Suprapubic skin (tissue), 4 donors: ENCODE data around the gene THPO. TPM values are rescaled to one million over a fixed set of nuclear protein-coding genes. Genes with fewer than 3 reads are reported as not detected.

Experiments used
- DNase-seq, 2 donors: peaks; one replicate each; pipeline ENCODE4 v3.0.0-alpha.2; 2019; ENCODE audit warnings: low spot score in 2 of 2
- H3K27ac ChIP-seq: fragments of 200-600 bp; sonication (generic); one replicate; pipeline ENCODE4 v1.5.1; 2019
- H3K27me3 ChIP-seq: fragments of 200-600 bp; sonication (generic); one replicate; pipeline ENCODE4 v1.5.1; 2019
- H3K36me3 ChIP-seq: fragments of 200-600 bp; sonication (generic); one replicate; pipeline ENCODE4 v1.5.1; 2019
- H3K4me1 ChIP-seq: fragments of 200-600 bp; sonication (generic); one replicate; pipeline ENCODE4 v1.5.1; 2019
- H3K4me3 ChIP-seq: fragments of 200-600 bp; sonication (generic); one replicate; pipeline ENCODE4 v1.5.1; 2019; ENCODE audit warnings: mild to moderate bottlenecking
- H3K9me3 ChIP-seq: fragments of 200-600 bp; sonication (generic); one replicate; pipeline ENCODE4 v1.5.1; 2019
- EP300 ChIP-seq: sonication (generic); formaldehyde crosslinking; IDR thresholded peaks from one replicate; pipeline ENCODE4 v1.6.1; 2017; ENCODE audit warnings: antibody characterized with exemption
- POLR2A ChIP-seq, 2 donors: fragments of 450-650 bp; IDR thresholded peaks; one replicate each; pipeline ENCODE4 v1.6.1; 2017; ENCODE audit warnings: antibody characterized with exemption in 2 of 2, mild to moderate bottlenecking in 2 of 2, moderate library complexity in 2 of 2
- POLR2AphosphoS5 ChIP-seq, 3 donors: sonication (generic); formaldehyde crosslinking; IDR thresholded peaks; one replicate each; pipeline ENCODE4 v1.6.1; 2017; ENCODE audit warnings: antibody characterized with exemption in 3 of 3
- WGBS: methylation state at CpG from one replicate; pipeline ENCODE4 v1.1.5; 2018; 5-methylcytosine and 5-hydroxymethylcytosine counted together
- total RNA-seq, 4 donors: library from RNA; depleted of rRNA; stranded (reverse); fragments of >200 nt; gene quantifications; one replicate each; pipeline ENCODE4 v1.1.0, GENCODE V29; 2016
- TF ChIP-seq, protein P1 (sequence below), 2 donors: fragments of 200-600 bp in 1 of 2; fragments of 450-650 bp in 1 of 2; sonication (generic) in 1 of 2; IDR thresholded peaks; one replicate each; pipeline ENCODE4 v1.5.1; 2016 to 2019; ENCODE audit warnings: antibody characterized with exemption in 2 of 2, mild to moderate bottlenecking in 1 of 2, moderate library complexity in 1 of 2

The THPO gene
- total RNA-seq, 4 donors from 2014 or later: 0.93 TPM; not detected in 3

DNA sequence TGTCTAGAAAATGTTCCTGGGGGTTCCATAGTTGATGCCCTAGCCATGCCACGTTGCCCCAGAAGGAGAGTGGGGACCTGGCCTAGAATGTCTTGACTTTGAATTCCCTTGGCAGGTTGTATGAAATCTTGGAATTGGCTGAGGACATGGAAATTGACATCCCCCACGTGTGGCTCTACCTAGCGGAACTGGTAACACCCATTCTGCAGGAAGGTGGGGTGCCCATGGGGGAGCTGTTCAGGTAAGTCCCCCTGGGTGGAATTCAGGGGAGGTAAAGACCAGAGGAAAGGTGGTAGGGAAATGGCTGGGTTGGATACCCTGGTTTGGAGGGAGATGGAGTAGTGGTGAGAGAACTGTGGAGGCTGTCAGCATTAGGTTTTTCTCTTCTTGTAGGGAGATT, 49.5 kb downstream of the THPO start:
- H3K36me3 ChIP-seq: peaks cover 100% of the 10 kb centered on the region
- TF ChIP-seq POLR2AphosphoS5 (IDR thresholded peaks at IDR 0.05) (no peak), EP300 (no peak), POLR2A (IDR thresholded peaks at IDR 0.05) (no peak)
- TF ChIP-seq, protein P1, sequence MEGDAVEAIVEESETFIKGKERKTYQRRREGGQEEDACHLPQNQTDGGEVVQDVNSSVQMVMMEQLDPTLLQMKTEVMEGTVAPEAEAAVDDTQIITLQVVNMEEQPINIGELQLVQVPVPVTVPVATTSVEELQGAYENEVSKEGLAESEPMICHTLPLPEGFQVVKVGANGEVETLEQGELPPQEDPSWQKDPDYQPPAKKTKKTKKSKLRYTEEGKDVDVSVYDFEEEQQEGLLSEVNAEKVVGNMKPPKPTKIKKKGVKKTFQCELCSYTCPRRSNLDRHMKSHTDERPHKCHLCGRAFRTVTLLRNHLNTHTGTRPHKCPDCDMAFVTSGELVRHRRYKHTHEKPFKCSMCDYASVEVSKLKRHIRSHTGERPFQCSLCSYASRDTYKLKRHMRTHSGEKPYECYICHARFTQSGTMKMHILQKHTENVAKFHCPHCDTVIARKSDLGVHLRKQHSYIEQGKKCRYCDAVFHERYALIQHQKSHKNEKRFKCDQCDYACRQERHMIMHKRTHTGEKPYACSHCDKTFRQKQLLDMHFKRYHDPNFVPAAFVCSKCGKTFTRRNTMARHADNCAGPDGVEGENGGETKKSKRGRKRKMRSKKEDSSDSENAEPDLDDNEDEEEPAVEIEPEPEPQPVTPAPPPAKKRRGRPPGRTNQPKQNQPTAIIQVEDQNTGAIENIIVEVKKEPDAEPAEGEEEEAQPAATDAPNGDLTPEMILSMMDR (IDR thresholded peaks at IDR 0.05): no peak
- H3K4me3 ChIP-seq: no peak overlapping the region
- DNase-seq: no peak
- no peaks in the 10 kb centered on the region for H3K27me3 ChIP-seq
- H3K4me1 ChIP-seq: peaks cover 11% of the 10 kb centered on the region
- H3K27ac ChIP-seq: no peak overlapping the region
- WGBS: 57% methylated on average over 3 of the region's 3 CpGs
- H3K9me3 ChIP-seq: no peaks in the 10 kb centered on the region

DNA sequence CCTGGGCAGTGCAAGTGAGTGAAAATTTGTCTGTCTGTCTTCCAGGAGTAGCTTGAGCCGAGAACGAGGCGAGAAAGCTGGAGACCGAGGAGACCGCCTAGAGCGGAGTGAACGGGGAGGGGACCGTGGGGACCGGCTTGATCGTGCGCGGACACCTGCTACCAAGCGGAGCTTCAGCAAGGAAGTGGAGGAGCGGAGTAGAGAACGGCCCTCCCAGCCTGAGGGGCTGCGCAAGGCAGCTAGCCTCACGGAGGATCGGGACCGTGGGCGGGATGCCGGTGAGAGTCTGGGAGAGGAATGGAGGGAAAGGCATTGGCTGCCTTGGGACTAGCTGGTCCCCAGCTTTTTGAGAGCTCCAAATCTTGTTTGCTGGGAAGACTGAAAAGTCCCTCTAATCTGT, 50.8 kb downstream of the THPO start:
- peak in 1 of 2 donors; percentile 72 for DNase-seq
- no peak overlapping the region for H3K27ac ChIP-seq
- H3K4me1 ChIP-seq: peaks cover 10% of the 10 kb centered on the region
- 92% methylated on average over 21 of the region's 21 CpGs for WGBS
- no peaks in the 10 kb centered on the region for H3K9me3 ChIP-seq
- no peak overlapping the region for H3K4me3 ChIP-seq
- H3K36me3 ChIP-seq: peaks cover 100% of the 10 kb centered on the region
- TF ChIP-seq, protein P1 (IDR thresholded peaks at IDR 0.05): no peak
- TF ChIP-seq EP300 (no peak), POLR2A (IDR thresholded peaks at IDR 0.05) (no peak), POLR2AphosphoS5 (IDR thresholded peaks at IDR 0.05) (no peak)
- H3K27me3 ChIP-seq: no peaks in the 10 kb centered on the region

DNA sequence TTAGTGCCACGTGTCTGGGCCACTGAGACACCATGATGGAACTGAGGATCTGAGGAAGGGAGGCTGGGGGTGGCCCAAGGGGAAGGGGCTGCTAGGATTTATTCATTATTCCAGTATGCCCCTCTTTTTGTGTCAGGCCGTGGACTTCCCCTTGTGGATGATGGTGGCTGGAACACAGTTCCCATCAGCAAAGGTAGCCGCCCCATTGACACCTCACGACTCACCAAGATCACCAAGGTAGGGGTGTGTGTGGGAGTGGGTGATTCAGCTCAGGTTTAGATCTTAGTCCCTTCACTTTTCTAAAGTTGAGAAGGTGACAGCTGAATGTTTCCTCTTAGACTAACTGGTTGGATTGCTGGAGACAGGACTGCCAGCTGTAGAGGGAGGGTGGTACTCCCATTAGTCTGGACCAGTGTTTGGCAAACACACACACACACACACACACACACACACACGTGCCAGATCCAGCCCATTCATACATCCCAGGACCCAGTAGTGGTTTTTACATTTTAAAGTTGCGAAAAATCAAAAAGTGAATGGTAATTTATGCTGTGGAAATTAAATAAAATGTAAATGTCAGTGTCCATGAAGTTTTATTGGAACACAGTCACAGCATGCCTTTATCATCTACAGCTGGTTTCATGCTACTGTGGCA, 52.2 kb downstream of the THPO start:
- WGBS: 71% methylated on average over 6 of the region's 6 CpGs
- H3K9me3 ChIP-seq: no peaks in the 10 kb centered on the region
- no peak overlapping the region for H3K27ac ChIP-seq

DNA sequence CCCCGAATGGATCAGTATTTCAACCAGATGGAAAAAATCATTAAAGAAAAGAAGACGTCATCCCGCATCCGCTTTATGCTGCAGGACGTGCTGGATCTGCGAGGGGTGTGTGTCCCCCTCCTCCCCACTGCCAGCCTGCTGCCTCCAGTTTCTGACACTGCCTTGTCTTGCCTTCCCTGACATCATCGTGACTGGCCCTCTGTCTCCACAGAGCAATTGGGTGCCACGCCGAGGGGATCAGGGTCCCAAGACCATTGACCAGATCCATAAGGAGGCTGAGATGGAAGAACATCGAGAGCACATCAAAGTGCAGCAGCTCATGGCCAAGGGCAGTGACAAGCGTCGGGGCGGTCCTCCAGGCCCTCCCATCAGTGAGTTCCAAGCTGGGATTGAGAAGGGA, 52.7 kb downstream of the THPO start:
- H3K4me1 ChIP-seq: peaks cover 24% of the 10 kb centered on the region
- H3K4me3 ChIP-seq: no peak overlapping the region
- peaks cover 99% of the 10 kb centered on the region for H3K36me3 ChIP-seq
- TF ChIP-seq, protein P1 (IDR thresholded peaks at IDR 0.05): no peak
- TF ChIP-seq EP300: no peak
- TF ChIP-seq POLR2AphosphoS5 (IDR thresholded peaks at IDR 0.05): no peak
- TF ChIP-seq POLR2A (IDR thresholded peaks at IDR 0.05): no peak
- DNase-seq: no peak
- WGBS: 87% methylated on average over 13 of the region's 13 CpGs
- H3K27ac ChIP-seq: no peak overlapping the region
- H3K27me3 ChIP-seq: no peaks in the 10 kb centered on the region
- H3K9me3 ChIP-seq: no peaks in the 10 kb centered on the region

More for the DNA sequence above, 52.2 kb downstream of the THPO start:
- peaks cover 100% of the 10 kb centered on the region for H3K36me3 ChIP-seq
- H3K4me1 ChIP-seq: peaks cover 18% of the 10 kb centered on the region
- no peak for DNase-seq
- no peak for TF ChIP-seq EP300
- no peak for TF ChIP-seq POLR2A (IDR thresholded peaks at IDR 0.05)
- no peak for TF ChIP-seq POLR2AphosphoS5 (IDR thresholded peaks at IDR 0.05)
- TF ChIP-seq, protein P1 (IDR thresholded peaks at IDR 0.05): no peak
- H3K4me3 ChIP-seq: no peak overlapping the region
- H3K27me3 ChIP-seq: no peaks in the 10 kb centered on the region

DNA sequence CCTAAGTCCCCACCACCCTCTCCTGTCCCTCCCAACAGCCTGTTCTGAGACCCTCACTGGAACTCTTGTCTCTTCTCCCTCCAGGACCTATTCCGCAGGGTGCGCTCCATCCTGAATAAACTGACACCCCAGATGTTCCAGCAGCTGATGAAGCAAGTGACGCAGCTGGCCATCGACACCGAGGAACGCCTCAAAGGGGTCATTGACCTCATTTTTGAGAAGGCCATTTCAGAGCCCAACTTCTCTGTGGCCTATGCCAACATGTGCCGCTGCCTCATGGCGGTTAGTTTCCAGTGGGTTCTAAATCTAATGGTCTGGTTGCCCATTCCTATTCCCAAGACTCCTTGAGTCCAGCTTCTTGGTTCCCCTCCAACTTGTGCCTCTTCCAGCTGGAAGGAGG, 54.3 kb downstream of the THPO start:
- no peak for DNase-seq
- TF ChIP-seq EP300: no peak
- TF ChIP-seq, protein P1 (IDR thresholded peaks at IDR 0.05): no peak
- no peak for TF ChIP-seq POLR2A (IDR thresholded peaks at IDR 0.05)
- TF ChIP-seq POLR2AphosphoS5 (IDR thresholded peaks at IDR 0.05): no peak
- Histone ChIP-seq H3K27ac (peak overlapping the region; percentile 15), H3K9me3 (no peaks in the 10 kb centered on the region), H3K27me3 (no peaks in the 10 kb centered on the region), H3K4me1 (peaks cover 39% of the 10 kb centered on the region), H3K4me3 (no peak overlapping the region), H3K36me3 (peaks cover 83% of the 10 kb centered on the region)
- 91% methylated on average over 8 of the region's 8 CpGs for WGBS
